IPS-NIHi7 (cell line): Measurements from ENCODE around the gene MEIS3.
A peak's percentile ranks its signal among the peaks of the same experiment; 100 is the strongest.

Source experiments
- DNase-seq: peaks from one replicate; pipeline ENCODE4 v3.0.0; 2012; ENCODE audit warnings: mixed read lengths; ENCODE audit errors: extremely low spot score

Gene MEIS3

DNA sequence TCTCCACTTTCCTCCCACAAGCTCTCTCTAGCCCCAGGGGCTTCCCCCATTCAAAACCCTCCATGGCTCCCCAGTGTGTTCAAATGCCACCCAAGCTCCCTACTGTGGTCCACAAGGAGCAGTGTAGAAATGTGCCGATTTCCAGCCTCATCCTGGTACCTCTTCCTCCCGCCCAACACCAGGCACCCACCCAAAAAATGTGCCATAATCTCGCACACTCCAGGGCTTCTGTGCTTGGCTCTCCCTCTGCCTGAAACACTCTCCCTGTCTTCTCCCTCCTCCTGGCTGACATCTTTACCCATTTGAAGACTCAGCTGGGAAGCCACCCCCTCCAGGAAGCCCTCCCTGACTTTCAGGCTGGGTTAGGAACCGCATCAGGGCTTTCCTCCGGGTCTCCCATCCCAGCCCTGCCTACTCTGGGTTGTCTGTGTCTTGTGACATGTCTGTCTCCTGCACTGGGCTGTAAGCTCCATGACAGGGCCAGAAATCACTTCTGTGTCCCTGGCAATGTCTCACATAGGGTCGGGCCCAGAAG lies 16.6 kb upstream of the MEIS3 start:
- DNase-seq: no peak

DNA sequence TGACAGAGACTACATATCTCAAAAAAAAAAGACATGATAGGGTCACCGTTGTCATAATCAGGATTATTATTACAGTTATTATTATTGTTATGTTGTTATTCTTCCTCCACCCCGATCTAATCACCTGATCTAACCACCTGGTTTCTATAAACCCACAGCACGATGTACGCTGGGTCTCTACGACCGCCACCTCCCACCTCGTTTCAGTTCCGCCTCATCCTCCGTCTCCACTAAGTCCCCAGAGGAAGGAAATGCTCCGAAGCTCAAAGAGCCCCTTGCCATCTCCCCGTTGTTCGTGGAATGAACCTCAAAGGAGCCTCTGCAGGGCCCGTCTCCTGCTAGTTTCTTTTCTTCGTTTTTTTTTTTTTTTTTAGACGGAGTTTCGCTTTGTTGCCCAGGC lies 15.9 kb upstream of the MEIS3 start:
- DNase-seq: no peak

DNA sequence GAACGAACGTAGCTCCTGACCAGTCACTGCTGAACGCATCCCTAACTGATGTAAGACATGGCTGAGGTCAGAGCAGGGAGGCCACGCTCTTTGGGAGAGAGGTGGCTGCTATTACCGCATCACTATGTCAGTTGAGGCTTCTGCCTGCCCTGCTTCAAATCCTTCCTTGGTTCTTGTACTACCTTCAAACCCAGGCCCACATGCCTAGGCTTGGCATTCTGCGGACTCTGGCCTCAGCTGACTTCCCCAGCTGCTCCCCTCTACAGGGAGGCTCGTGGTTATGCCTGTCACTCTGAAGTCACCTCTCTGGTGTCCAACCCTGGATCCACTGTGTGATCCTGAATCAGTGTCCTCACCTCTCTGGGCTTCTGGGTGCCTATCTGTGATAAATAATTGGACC lies 14.8 kb upstream of the MEIS3 start:
- DNase-seq: no peak

DNA sequence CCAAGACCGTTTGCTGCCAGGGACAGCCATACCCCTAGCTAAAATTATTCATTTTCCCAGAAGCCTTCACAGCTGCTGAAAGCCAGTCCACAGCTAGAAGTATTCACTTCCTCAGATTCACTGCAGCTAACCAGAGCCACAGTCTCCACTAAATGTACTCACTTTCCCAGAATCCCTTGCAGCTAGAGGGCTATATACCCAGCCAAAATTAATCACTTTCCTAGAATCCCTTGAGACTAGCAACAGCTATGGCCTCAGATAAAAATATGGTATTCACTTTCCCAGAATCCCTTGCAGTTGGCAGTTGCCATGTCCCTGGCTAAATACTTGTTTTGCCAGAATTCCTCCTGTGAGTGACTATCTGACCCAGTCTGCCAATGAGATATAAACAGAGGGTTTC lies 13.8 kb upstream of the MEIS3 start:
- no peak for DNase-seq

DNA sequence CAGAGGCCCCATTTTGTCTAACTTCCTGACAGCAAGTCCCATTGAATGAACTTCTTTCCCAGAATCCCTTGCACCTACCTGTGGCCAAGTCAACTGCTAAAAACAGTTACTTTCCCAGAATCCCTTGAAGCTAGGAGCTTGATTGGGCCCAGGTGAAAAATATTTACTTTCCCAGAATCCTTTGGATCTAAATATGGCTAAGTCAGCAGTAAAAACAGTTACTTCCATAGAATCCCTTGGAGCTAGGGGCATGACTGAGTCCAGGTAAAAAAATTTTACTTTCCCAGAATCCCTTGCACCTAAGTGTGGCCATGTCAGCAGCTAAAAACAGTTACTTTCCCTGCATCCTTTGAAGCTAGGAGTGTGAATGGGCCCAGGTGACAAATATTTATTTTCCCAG lies 13.2 kb upstream of the MEIS3 start:
- DNase-seq: no peak

DNA sequence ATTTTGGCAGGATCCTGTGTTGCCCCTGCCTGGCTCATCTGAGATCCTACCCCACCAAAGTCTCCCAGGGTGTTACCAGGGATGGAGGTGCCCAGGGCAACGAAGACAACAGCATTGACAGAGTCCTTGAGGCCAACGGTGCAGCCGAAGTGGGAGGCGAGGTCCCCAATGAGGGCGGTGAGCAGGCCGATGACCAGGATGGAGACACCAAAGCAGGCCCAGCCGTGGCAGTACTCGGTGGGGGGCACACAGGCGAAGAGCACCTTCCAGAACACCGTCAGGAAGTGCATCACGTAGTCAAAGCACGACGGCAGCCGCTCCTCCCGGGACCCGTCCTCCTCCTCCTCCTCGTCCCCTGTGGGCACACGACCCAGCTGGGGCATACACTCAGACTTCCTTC lies 12.8 kb upstream of the MEIS3 start:
- DNase-seq: no peak

DNA sequence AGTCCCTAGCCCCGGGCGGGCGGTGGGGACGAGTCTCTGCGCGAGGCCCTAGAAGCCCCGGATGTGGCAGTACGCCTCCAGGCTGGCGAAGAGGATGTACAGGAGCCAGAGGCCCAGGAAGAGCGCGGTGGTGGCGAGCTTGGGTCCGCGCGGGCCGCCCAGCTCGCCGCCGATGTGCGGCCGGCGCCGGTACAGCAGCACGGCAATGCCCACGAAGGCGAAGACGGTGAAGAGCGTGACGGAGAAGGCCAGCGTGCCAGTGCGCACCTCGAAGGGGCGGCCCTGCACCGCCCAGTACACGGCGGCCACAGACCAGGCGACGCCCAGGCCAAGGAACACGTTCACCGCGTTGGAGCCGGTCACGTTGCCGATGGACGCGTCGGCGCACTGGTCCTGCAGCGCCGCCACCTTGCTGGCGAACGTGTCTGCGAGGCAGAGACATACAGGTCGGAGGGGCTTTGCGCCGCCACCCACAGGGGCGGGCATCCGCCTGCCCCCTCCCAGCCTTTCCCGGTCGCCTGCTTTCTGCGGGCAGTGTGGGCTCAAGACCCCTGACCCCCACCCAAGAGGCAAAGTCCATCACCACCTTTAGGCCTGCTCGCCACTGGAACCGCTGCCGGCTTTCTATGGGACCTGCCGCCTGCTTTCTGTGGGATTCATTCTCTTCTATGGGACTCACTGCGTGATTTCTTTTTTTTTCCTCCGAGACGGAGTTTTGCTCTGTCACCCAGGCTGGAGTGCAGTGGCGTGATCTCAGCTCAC lies 10.9 kb upstream of the MEIS3 start:
- DNase-seq: peak; percentile 37

DNA sequence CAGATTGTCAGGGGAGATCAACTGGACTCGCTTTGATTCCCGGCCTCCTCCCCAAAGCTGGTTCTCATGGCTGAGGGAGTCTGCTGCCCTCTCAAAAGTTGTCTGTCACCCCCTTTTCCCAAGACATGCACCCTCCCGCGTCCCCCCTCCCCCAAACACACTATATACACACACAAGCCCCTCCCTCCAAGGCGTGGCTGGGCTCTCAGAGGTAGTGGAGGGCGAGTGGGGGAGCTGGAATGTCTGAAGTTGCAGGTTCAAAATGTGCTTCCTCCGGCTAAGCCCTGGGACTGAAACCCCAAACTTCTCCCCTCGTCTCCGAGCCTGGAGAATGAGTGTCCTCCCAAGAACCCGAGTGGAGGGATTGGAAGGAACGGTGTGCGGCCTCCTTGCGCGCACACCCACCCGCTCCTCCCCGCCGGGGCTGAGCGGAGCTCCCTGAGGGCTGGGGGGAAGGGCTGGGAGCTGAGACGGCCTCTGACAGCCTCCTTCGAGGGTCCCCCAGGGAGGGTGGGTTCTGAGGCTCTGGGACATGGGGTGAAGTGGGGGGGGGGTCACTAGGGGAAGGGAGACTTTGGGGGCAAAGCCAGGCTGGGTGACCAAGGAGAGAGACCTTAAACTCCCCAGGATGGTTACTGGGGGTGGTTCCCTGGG lies 9.9 kb upstream of the MEIS3 start:
- no peak for DNase-seq

DNA sequence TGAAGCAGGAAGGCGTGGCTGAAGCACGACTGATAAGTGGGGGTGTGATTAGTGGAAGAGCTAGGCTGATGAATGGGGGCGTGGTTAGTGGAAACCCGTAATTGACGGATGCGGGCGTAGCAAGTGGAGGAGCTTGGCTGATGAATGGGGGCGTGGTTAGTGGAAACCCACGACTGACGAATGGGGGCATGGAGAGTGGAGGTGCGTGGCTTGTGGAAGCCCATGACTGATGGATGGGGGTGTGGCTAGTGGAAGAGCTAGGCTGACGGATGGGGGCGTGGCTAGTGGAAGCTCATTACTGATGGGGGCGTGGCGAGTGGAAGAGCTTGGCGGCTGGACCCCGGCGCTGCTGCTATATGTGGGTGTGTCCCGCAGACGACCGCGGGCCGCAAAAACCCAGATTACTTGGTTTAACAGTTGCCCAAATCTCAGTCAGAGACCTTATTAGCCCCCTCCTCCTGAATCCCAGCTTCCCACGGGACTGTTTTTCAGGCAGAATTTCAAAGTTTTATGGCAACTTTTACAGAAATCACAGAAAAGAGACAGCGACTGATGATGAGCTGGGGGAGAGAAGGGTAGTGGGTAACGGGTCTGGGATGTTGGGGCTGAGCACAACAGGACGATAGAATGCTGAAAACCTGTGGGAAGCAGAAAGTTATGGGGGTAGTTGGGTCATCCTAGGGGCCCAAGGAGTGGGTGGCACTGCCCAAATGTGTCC lies 9.0 kb upstream of the MEIS3 start:
- peak; percentile 91 for DNase-seq

DNA sequence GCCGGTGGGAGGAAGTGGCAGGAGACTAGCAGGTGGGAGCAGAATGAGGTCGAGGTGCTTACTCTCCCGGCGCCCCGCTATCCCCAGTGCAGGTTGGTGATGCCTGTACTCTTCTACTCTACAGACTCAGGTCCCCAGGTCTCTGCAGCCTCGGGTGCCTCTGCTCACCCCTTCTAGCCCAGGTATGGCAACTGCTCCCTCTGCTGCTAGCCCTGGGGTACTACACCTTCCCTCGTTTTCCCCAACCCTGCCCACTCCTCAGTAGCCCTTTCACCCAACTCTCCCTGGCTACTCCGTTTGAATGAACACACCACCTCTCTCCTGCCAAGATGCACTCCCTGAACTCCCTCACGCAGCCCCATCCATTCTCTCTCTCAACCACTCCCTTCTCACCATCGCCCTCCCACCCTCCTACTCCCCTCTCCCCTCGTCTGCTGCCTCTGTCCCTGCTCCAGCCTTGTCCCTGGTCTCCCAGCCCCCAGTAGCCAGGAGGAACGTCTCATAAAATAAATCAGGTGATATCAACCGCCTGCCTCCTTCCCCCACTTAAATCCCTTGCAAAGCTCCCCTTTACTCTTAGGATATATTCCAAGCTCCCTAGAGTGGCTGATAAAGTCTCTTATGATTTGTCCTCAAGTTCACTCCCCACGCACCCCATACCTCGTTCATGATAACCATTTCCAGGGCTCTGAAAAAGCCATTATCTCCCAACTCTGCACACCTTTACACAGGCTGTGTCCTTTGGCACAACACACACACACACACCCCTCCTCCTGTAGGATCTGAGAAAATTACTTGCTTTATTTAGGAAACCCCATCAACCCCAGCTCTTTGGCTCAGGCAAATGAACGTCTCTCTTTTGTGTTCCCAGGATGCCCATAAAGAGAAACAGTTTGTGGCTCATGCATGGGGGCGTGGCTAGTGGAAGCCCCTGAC lies 8.2 kb upstream of the MEIS3 start:
- DNase-seq: peak; percentile 82

DNA sequence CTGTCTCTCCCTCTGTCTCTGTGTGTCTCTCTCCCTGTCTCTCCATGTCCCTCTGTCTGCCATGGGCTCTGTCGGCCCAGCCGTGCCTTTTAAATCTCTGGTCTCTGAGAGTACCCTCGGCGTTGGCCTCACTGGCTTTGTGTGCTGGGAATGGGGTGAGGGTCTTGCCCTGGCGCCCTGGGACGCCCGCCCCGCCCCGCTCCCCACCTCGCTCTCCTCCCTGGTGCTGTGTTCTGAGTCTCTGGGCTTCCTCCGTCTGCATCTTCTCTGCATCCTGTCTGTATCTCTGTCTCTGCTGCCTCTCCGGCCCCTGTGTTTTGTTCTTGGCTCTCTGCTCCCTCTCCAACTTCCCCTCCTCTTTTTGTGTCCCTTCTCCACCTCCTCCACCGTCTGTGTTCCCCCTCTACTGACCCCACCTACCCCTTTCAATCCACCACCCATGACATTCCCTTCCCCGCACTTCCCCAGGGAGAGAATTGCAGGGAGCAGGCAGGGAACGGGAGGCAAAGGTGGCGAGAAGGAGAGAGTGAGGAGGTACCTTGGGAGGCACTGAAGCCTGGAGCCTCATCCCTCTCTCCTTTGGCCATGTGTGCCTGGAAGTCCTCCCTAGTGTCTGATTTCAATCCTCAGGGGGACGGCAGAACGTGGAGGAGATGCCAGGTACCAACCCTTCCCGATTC lies 4.0 kb upstream of the MEIS3 start:
- DNase-seq: no peak

DNA sequence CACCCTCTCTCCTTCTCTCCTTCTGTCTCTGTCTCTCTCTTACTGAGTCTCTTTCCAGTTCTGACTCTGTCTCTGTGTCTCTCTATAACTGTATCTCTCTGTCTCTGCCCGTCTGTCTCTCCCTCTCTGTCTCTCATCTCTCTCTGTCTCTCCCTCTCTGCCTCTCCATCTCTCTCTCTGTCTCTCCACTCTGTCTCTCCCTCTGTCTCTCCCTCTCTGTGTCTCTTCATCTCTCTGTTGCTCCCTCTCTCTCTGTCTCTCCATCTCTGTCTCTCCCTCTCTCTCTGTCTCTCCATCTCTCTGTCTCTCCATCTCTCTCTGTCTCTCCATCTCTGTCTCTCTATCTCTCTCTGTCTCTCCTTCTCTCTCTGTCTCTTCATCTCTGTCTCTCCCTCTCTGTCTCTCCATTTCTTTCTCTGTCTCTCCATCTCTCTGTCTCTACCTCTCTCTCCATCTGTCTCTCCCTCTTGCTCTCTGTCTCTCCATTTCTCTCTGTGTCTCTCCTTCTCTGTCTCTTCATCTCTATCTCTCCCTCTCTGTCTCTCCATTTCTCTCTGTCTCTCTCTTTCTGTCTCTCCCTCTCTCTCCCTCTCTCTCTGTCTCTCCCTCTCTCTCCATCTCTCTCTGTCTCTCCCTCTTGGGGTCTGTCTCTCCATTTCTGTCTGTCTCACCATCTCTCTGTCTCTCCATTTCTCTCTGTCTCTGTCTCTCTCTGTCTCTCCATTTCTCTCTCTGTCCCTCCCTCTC lies 3.3 kb upstream of the MEIS3 start:
- no peak for DNase-seq

DNA sequence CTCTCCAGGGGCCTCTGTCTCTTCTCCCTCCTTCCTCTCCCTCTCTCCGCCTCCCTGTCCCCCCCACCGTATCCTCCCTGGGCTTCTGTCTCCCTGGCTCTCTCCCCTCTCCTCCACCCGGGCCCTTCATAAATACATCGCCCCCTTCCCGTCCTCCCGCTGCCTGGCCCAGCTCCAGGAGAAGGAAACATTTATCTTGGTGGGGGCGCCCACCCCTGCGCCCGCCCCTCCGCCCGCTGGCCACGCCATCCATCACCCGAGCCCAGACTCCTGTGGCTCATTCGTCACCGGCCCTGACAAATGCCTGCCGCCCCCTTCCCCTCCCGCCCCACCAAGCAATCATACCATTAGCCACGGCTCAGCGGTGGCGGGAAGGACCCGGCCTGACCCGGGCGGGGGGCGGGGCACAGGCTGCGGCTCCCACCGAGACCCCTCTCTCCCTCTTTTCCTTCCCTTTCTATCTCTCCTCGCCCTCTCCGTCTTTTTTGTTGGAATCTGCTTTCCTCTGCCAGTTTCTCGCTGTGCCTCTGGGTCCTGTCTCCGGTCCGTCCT lies 2.6 kb upstream of the MEIS3 start:
- DNase-seq: peak; percentile 45

DNA sequence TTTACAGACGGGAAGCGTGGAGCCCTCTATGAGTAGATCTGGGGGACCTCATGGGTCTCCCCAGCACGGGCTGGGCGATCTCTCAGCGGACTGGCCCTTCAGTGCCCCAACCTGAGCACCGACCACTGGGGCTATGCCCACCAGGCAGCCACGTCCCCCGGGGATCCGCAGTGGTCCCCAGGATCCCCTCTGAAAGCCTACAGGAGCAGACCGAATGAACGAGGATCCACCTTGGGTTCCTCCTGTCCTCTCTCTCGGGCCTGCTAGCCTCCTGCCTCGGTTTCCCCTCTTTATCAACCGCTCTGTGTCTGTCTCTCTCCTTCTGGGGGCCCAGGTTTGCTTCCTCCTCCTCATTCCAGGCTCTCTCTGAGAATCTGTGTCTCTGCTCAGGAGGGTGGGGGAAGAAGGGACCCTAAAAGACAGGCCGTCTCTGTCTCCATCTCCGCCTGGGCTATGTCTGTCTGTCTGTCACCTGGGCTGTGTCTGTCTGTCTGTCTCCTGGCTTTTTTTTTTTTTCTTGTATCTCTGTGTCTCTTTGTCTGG lies 2.0 kb upstream of the MEIS3 start:
- no peak for DNase-seq

DNA sequence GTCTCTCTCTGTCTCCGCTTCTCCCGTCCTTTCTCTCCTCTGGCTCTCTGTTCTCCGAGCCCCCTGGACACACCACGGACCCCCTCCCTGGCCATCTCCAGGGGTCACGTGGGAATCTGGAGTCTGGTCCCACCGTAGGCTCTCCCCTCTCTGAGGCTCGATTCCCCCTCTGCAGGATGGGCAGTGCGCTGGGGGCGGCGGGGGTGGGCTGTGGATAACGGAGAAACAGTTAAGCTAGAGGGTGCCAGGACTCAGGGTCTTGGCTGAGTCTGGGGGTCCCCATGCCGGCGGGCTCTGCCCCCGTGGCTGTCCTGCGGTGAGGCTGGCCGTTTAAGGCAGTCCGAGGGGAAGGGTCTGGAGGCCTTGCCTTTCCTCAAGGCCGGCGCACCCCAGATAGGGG lies 462 bp upstream of the MEIS3 start:
- no peak for DNase-seq

DNA sequence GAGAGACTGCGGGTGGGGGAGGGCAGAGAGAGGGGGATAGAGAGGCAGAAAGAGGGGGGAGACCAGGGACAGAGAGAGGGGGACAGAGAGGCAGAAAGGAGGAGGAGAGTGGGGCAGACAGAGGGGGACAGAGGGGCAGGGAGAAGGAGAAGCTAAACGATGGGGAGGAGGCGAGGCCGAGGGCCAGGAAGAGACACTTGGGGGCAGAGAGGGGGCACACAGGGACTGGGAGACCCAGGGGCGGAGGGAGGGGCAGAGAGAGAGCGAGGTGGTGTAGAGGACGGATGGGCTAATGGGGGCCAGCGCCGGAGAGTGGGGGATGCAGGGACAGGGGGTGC lies 666 bp downstream of the MEIS3 start:
- peak; percentile 30 for DNase-seq

DNA sequence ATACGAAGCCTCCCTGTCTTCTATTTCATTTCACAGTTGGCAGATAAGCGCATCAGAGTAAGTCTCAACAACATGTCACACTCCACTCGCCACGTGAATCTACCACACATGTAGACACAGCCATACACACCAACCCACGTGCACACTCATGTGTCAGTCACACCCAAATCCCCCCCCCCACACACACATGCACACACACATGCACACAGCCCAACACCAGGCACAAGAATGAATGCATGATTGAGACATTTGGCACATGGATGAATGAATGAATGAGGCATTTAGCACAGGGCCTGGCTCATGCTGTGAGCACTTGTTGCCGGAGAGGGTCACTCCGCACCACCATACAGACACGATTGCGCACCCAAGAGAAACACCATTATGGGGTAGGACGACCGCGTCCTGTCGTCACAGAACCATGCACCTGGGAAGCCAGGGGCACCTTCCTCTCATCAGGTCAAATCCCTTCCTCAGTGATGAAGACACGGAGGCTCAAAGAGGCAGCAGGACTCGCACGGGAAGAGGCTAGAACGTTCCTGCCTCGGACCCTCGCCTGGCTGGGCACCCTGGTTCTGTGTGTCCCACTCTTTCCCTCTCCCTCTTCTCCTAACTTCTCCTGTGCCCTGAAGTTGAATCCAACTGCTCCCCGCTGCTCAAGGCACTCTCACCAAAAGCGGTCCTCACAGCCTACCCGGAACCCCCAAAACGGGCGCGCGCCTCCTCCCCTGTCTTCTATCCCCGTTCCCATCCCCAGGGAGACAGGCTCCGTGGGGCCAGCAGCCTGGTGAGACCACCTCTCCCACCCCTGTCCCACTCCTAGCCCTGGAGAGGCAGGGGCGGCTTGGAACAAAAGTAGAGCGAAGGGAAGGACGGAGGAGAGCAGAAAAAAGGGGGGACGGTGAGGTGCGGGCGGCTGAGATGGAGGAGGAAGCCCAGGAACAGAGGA lies 1.3 kb downstream of the MEIS3 start:
- DNase-seq: no peak

DNA sequence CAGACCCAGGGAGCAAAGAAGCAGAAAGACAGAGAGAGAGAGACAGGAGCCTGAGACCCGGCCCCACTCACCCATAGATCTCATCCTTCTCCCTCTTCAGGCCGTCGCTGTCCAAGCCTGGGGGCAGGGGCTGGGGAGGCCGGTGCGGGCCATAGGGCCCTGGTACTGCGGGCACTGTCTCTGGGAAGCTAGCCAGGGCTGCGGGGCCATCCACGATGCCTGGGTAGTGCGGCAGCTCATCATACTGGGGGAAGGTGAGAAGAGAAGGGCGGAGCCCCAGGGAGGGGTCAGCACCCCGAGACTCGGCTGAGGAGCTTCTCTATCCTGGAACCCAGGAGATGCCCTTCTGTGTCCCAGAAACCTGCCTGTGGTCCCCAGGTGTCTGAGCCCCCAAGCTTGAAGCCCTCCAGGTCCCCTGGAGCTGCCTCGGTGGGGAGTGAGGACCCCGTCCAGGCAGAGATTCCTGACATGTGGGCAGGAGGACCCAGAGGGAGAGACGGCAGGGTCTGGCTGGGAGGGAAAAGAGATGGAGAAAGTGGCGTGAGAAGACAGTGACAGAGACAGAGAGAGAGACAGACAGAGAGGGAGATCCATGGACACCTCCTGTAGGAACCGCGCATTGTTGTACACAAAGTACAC lies 2.1 kb downstream of the MEIS3 start:
- peak; percentile 40 for DNase-seq
